HG03558 (cell line): Measurements from ENCODE around the gene ANKRD13B.

ENCODE experiments used
- ATAC-seq: cut with Tn5 transposase; IDR thresholded peaks from one replicate; pipeline ENCODE4 v1.9.1; 2021; ENCODE audit warnings: moderate number of reproducible peaks; ENCODE audit not compliant: unreplicated experiment; ENCODE audit errors: extremely low read depth

Gene ANKRD13B

DNA sequence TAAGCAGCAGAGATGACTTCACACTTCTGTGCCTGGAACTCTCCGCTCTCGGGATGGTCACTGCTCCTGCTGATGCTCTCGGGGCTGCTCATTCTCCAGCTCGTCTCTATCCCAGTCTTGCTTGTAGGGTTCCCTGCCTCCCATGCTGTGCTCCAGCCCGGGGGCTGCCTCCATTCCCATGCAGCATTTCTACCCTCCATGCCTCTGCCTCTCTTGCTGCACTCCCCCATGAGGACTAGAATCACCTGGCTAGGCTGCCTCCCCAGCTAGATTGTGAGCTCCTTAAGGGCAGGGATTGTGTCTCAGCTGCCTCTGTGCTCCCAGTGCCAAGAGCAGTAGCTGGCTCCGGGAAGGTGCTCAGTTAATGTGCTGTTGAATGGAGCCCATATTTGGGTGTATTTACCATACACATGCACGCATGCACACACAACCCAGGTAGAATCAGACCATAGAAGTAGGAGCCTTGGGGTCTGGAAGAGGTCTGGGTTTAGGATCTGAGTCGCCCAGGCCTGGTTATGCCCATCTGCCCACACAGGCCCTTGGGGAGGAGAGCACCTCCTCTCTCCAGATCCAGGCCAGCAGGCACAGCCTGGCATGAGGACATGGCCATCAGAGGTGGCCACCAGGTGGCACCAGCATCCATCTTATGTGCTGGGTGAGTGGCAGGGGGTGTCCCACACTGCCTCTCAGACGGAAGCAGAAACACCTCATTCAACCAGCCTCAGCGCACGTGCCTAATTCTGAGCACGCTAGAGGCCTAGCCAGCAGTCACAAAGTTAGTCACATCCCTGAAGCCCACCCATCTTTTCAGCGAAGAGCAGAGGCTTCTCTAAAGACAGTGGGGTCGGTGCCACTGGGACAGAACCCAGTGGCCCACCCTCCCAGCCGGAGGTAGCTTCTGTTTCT, 12.8 kb upstream of the ANKRD13B start:
- peak; percentile 63 for ATAC-seq

DNA sequence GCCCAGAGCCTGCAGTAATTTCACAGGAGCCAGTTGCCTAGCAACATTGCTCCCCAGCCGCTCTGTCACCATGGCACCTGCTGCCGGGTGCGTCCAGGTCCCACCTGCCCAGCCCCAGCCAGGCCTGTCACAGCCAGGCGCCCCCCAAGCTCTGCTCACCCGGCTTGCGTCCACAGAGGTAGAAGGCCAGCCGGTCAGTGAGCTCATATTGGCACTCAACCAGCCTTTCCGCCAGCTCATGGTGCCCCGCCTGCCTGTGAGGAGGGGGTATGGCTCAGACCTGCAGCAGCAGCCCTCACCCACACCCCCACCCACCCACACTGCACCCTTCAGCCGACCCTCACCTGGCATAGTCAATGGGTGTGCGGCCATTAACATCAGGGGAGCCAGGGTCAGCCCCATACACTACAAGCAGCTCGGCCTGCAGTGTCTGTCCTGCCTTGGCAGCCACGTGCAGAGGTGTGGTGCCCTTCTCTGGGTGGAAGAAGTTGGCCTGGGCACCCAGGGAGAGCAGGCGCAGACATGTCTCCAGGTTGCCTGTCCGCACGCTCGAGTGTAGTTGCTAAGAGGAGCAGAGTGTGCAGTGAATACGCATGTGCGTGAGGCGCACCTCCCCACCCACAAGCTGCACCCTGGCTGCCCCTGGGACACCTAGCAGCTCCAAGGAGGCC, 11.2 kb upstream of the ANKRD13B start:
- no peak for ATAC-seq

DNA sequence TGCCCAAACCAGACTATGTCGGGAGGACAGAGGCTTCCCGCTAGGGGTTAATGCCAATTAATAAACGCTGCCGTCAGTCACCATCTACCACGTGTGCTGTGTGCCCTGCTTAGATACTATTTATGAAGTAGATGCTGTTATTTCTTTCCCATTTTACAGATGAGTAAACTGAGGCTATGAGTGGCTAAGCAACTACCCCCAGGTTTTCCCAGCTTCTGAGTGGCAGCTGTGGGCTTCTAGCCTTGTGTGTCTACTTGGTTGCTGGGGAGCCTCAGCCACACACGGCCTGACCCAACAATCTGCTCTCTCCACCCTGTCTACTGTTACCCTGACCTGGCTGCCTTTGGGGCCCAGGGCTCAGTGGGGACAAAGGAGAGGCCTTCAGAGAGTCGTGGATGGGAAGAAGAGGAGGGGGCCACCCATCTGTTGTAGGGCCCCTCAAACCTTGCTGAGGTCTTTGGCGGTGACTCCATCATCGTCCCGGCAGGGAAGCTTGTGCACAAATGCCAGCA, 10.6 kb upstream of the ANKRD13B start:
- no peak for ATAC-seq

DNA sequence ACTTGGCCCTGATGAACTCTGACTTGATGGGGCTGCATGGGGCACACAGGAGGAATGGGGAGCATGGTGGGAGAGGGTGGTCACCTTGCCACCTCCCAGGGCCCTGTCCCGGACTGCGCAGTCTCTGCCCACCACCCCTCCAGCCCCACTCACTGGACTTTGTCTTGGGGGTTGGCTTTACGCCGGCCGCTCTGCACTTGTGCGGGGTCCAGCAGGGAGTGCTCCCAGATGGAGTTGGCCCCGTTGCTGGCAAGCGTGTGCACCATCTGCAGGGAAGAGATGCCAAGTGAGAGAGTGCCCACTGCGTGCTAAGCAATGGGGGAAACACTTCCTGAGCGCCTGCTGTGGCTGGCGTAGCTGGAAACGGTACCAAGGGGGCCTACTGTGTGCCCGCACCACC, 10.2 kb upstream of the ANKRD13B start:
- ATAC-seq: no peak

DNA sequence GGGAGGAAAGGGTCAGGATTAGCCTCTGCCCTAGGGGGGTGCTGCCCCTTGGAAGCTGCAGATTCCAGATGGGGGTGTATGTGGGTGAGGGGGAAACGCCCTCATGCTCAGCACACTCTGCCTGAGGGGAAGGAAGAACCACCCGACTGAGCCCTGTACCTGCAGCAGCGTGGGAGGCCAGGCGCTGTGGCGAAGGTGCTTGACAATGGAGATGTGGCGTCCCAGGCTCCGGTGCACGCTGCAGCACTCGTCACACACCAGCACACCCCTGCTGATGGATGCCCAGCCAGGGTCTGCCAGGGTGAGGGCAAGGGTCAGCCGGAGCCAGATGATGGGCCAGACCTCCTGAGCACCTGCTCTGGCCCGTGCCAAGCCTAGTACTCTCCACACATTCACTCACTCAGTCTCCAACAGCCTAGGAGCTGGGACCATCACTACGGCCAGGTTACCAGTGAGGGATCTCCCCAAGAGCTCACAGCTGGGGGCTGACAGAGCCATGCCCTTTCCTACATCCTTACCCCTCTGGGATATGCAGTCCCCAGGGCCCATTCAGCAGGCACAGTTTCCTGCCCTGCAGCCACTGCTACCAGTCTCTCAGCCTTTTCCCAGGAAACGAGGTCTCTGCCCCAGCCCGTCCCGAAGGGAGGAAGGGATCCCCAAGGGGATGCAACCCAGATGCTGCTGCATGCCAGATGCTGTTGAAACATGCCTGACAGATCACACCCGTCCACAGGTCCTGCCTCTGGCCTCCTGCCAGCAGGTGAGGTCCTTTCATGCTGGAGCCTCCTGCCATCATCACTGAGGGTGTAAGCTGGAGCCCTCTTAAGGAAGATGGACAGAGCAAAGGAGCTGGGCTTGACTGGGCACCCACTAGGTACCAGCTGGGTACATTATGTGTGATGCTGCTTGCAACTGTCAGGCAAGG, 9.3 kb upstream of the ANKRD13B start:
- no peak for ATAC-seq

DNA sequence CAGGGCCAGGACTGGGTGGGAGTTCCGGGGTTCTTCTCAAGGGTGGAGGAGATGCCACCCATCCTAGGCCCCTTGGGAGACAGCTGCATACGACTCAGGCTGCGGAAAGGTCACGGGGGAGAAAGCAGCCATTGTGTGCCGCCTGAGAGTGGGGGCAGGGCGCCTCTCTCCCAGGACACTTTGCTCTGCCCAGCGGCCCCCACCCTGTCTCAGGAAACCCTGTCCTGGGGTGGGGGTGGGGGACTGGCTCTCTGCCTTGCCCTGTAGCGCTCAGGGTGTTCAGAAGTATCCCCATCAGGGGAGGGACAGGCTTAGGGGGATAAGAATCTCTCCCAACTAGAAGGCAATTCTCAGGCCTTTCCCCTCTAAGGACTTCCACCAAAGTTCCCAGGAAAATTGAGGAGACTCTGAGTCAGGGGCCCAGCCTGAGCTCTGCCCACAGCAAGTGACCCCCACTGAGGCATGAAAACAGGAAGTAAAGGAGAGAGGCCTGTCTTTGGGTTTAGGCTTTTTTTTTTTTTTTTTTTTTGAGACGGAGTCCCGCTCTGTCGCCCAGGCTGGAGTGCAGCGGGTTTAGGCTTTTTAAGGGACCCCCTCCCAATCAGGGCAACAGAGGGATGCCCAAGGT, 8.4 kb upstream of the ANKRD13B start:
- ATAC-seq: no peak

DNA sequence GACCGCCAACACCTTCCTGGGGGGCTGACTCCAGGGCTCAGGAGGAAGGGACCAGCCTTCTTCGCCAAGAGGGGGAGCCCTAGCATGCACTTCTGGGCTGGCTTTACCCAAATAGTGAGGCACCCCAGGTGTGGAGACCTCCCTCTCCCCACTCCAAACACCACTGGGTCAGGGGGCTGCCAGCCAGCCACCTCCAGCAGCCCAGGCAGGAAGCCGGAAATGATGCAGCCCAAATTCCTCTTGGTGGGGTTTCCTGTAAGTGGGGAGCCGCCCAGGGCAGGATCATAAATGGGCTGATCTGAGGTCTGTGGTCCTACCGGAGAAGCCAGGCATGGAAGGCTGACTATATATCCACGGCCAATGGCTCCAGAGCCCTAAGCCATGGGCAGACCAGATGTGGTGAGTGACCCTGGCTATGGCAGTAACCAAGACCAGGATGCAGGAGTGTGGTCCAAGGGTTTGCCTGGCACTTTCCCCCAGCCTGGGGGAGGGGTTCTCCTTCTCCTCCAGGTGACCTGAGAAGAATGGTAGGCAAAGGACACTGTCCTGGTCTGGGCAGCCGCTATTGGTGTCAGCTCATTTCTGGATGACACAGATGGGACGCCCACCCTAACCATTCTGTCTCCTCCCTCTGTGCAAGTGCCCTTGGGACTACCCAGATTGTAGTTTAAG, 7.7 kb upstream of the ANKRD13B start:
- no peak for ATAC-seq

DNA sequence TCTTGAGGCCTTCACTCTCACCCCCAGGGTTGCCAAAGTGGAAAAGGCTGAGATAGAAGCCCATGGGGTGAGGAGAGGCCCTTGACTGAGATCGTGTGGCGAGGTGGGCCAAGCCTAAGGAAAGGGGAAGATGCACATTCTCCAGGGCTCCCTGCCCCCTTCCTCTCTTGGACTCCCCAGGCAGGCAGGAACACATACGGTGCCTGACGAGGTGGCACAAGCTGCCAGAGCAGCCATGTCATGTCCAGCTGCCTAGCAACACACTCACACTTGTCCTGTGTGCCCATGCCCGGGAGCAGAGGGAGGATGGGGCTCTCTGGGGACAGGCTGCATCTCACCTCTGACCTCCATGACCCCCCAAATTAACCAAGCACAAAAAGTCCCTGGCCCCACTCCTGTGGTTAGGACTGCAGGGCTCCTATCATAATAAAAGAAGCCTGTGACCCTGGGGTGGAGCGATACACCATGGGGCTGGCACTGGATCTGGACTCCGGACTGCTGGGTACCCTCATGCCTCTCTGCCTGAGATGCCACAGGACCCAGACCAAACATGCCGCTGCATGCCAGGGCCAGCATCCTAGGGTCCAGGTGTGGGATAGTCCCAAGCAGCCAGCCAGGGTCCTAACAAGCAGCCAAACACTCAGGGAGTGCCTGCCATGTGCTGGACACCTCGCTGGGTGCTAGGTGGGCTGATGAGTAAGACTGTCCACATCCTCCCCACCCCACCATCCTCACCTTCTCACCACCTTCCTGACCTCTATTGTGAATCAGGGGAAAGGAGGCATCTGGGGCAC, 6.1 kb upstream of the ANKRD13B start:
- ATAC-seq: no peak

DNA sequence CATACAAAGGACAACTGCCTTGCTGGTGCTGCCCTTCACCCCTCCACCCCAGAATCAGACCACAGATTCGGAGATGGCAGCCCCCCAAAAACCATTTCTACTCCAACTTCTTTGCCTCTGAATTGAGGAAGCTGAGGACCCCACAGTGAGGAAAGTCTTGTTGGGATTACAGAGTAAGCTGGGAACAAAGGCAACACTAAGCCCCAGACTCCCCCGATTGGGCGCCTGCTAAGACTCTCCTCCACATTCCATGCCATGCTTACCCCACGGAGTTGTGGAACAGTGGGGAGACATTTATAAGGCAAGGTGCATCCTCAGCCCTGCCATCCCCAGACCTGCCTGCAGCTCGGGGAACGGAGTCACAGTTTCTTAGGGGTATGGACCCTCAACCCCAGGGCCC, 5.3 kb upstream of the ANKRD13B start:
- ATAC-seq: no peak

DNA sequence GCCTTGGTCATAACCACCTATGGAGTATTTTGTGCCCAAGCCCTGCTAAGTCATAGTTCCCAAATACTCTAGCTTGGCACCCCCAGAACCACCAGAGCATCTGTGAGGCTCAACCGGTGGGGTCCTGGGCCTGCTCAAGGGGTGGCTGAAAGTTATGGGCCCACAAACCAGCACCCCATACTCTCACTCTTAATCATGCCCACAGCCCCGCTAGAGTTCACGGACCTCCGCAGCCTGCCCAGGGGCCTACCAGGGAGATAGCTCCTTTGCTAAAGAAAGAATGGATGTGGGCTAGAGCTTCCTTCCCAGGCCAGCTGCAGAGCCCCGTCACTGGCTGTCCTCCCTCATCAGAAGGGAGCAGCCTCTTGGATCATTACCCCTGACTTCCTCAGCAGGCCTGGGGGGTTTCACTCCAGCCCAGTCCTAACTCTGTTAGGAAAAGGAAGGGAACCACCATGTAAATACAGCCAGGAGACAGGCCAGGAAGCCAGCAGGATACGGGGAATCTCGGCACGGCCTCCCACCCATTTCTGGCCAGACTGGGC, 4.8 kb upstream of the ANKRD13B start:
- ATAC-seq: no peak

DNA sequence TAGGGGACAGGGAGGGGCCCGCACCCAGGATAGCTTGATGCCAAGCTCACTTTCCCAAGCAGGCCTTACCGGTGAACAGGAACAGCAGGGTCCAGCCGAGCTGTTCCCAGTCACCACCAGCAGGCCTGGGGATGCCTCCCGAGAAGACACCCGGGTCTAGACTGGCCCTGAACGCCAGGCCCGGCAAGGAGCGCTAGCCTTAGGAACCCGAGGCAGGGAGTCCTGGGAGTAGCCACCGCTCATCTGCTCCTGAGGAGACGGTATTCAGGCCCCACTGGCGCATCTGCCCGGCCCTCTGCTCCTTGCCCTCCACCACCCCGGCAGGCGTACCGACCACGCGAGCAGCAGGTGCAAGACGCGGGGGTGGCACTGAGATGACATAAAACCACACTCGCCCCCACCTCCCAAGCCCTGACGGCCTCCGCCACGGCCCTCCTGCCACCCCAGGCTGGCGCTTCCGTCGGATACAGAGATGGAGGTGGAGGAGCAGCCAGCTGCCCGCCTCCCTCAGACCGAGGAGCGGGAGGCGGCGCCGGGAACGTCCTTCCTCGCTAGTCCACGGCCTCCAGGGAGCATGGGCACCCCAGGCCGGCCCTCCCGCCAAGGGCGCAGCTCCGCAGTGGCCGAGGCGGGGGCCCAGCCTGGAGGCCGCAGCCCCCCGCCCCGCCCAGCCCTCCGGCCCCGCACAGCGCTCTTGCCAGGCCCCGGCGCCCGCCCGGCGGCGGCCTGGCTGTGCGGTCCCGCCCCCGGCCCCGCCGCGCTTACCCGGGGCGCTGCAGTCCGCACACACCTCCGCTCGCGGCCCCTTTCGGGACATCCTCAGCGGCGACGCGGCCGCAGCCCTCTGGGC, 4.1 kb upstream of the ANKRD13B start:
- ATAC-seq: no peak

DNA sequence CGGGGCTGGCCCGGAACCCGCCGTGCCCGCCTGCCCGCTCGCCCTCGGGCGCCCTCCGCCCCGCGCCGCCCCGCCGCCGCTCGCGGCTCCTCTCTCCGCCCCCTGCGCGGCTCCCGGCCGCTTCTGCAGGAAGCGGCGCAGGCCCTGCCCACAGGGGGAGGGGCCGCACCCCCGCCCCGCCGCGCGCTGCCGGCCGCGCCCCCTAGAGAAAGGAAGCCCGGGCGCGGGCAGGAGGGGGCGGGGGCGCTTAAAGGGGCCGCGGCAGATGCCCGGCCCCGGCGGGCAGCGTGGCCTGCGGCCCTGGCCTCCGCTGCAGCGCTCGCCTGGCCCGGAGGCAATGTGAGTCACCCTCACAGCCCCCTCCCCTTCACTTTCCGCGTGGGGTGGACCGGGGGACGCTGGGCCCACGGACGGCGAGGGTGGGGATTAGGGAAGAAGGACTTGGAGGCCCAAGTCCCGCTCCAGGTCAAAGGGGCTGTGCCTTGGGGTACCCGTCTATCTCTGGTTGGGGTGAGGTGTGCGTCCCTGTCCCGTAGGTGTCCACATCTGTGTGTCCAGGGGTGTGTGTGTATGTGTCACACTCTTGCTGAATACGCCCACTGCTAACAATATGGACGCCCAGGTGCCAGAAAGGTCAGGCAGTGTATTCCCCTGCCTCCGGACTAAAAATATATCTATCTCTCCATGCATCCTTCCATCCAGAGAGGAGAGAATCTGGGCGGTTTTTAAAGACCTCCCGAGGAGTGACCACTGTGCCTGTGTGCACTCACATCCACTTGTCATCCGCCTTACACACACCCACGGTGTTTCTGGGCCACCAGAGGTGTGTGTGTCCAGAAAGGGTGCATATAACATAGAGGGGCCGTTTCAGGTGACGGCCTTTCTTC, 3.2 kb upstream of the ANKRD13B start, which contains the start of gene GIT1:
Gene GIT1 (minus strand): TSS at position 125 of the 887 bp plus-strand sequence. CDS start 270 bp downstream, outside the sequence.
- peak; percentile 40 for ATAC-seq

DNA sequence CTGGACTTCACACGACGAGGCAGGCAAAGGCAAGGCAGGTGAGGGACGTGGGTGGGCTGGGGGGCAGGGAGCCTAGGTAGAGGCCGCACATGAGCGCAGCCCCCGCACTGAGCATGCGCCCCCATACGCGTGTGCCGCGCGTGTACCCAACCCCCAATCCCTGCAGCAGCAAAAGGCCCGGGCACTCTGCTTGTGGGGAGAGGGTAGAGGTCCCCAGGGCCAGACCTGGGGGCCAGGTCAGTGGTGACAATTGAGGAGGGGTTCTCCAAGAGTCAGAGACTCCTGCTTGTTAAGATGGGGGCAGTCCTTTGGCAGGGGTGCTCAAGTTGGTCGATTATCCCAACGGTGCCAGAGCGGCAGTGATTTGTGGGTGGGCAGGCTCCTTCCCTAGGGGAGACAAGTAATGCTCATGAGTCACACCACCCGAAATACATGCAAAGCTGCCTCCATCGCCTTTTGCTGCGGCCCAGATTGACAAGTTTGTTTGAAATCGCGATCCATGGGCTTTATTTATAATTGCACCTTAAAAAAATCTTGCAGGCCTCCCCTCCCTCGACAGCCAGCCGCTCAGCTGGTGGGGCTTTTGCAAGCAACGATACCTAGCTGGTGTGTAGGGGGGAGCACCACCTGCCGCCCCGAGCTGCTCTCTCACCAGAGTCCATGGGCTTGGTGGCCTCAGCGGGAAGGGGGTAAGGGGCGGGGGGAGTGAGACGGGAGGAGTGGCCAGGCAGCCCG, 2.4 kb upstream of the ANKRD13B start:
- ATAC-seq: no peak

DNA sequence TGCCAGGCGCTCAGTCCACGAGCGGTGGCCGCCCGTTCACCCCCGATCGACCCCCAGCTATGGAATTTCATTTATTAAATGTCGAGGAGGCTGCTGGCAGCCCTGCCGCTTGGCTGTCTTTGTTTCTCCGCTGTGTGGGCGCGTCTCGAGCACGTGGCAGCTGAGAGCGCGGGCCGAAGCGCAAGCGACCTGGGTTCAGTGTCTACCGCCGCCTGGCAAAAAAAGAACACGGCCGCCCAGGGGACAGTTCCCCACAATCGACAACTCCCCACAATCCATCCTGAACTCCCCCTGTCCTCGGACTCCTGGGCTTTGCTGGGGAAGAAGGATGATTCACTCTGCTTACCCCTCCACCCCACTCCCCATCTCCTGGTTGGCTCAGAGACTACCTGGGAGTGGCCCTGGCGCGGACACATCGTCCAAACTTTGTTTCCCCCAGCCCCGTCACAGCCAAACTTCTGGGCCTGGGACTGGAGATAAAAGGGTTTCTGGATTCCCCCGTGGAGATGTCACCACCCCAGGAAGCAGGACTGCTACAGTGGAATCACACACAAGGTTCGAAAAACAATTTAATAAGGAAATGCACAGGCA, 1.7 kb upstream of the ANKRD13B start:
- no peak for ATAC-seq
